ENCODE data around the gene SLX9.

Gene SLX9

DNA sequence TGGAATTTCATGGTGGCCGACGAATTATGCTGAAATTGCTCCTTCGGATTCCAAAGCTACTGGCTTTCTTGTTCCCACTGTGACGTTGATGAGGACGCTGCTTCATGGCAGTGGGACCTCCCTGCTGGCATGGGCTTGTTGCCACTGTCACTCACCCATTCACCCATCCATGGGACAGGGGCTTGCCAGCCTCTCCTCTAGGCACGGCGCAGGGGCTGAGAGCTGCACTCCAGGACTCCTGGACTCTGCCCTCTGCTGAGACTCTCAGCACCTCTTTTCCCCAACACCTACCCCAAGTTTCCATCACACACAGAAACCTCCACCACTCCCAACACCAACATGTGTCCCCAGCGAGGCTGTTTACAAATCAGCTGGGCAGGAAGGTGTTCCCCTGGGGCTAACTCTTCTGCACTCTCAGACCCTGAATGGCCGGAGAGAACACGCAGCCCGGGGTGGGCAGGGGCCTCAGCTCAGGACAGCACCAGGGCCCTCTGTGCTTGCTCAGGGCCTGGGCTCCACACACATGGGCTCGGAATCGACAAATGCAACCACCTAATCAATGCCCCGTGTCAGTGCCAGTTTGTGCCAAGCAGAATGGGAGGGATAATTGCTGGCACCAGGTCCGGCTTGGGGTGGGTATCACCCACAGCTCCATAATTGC is 22.3 kb upstream of the SLX9 start:
- H3K9me2 ChIP-seq (replicated peaks; ENCODE audit: control insufficient read depth, low read length) = no peaks in the 10 kb centered on the region
- no peaks in the 10 kb centered on the region for H3K36me3 ChIP-seq (ENCODE audit: control insufficient read depth, low read length)
- peaks cover 74% of the 10 kb centered on the region for H3K27me3 ChIP-seq (ENCODE audit: control insufficient read depth, low read length)
- no peak for TF ChIP-seq EZH2phosphoT487 (IDR thresholded peaks at IDR 0.05; ENCODE audit: borderline replicate concordance, low read length)
- TF ChIP-seq, protein P1, sequence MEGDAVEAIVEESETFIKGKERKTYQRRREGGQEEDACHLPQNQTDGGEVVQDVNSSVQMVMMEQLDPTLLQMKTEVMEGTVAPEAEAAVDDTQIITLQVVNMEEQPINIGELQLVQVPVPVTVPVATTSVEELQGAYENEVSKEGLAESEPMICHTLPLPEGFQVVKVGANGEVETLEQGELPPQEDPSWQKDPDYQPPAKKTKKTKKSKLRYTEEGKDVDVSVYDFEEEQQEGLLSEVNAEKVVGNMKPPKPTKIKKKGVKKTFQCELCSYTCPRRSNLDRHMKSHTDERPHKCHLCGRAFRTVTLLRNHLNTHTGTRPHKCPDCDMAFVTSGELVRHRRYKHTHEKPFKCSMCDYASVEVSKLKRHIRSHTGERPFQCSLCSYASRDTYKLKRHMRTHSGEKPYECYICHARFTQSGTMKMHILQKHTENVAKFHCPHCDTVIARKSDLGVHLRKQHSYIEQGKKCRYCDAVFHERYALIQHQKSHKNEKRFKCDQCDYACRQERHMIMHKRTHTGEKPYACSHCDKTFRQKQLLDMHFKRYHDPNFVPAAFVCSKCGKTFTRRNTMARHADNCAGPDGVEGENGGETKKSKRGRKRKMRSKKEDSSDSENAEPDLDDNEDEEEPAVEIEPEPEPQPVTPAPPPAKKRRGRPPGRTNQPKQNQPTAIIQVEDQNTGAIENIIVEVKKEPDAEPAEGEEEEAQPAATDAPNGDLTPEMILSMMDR (IDR thresholded peaks at IDR 0.05; ENCODE audit: low read depth, low read length, poor library complexity, severe bottlenecking) = no peak
- no peaks in the 10 kb centered on the region for H4K20me1 ChIP-seq (ENCODE audit: control insufficient read depth, insufficient read depth, low read depth, low read length)
- no peak overlapping the region for H3K4me2 ChIP-seq (ENCODE audit: low read length)
- H3F3A ChIP-seq (ENCODE audit: control insufficient read depth, insufficient read depth) = no peaks in the 10 kb centered on the region; the same call in 1 of the 2 replicates
- H3K79me2 ChIP-seq (ENCODE audit: control insufficient read depth, low read length) = no peaks in the 10 kb centered on the region
- no peak overlapping the region for H3K27ac ChIP-seq (ENCODE audit: low read depth, low read length)
- no peaks in the 10 kb centered on the region for H3K9me3 ChIP-seq (ENCODE audit: control insufficient read depth, insufficient read depth, low read length)
- peaks cover 33% of the 10 kb centered on the region for H3K4me1 ChIP-seq (ENCODE audit: control insufficient read depth, low read length)
- no peak overlapping the region for H3K4me3 ChIP-seq (ENCODE audit: low read length)

- H3K9me2 ChIP-seq (replicated peaks; ENCODE audit: control insufficient read depth, low read length) = no peaks in the 10 kb centered on the region
- no peaks in the 10 kb centered on the region for H3K9me3 ChIP-seq (ENCODE audit: control insufficient read depth, insufficient read depth, low read length)
- no peak overlapping the region for H3K27ac ChIP-seq (ENCODE audit: low read depth, low read length)
- peaks cover 33% of the 10 kb centered on the region for H3K4me1 ChIP-seq (ENCODE audit: control insufficient read depth, low read length)
- H3K36me3 ChIP-seq (ENCODE audit: control insufficient read depth, low read length) = no peaks in the 10 kb centered on the region
- H3K4me3 ChIP-seq (ENCODE audit: low read length) = no peak overlapping the region
- no peak overlapping the region for H3K4me2 ChIP-seq (ENCODE audit: low read length)
- H3K79me2 ChIP-seq (ENCODE audit: control insufficient read depth, low read length) = no peaks in the 10 kb centered on the region
- H4K20me1 ChIP-seq (ENCODE audit: control insufficient read depth, insufficient read depth, low read depth, low read length) = no peaks in the 10 kb centered on the region
- H3F3A ChIP-seq (ENCODE audit: control insufficient read depth, insufficient read depth) = no peaks in the 10 kb centered on the region; the same call in 1 of the 2 replicates
- TF ChIP-seq, protein P1 (IDR thresholded peaks at IDR 0.05; ENCODE audit: low read depth, low read length, poor library complexity, severe bottlenecking) = no peak
- no peak for TF ChIP-seq EZH2phosphoT487 (IDR thresholded peaks at IDR 0.05; ENCODE audit: borderline replicate concordance, low read length)
- peaks cover 79% of the 10 kb centered on the region for H3K27me3 ChIP-seq (ENCODE audit: control insufficient read depth, low read length)
These were observed 21.7 kb upstream of the SLX9 start for GRCh38 chr21:44918107-44918470.

DNA sequence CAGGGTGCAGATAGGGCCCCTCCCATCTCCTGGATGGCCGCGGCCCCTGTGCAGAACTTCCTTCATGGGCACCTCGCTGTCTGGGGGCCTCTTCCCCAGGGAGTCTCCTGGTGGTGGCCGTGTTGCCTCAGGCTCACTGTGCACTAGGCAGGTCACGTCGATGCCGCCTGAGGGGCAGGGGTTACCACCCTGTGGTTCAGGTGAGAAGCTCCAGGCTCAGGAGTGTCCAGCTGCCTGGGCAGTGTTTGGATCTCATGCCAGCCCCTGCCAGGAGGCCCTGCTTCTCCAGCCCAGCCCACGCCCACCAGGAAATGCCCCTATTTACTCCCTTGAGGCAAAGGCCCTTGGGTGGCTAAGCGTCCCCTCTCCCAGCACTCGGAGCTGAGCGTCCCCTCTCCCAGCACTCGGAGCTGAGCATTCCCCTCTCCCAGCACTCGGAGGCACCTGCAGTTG is 21.2 kb upstream of the SLX9 start:
- no peaks in the 10 kb centered on the region for H3K9me2 ChIP-seq (replicated peaks; ENCODE audit: control insufficient read depth, low read length)
- peaks cover 3% of the 10 kb centered on the region; the same call in 1 of the 2 replicates for H3F3A ChIP-seq (ENCODE audit: control insufficient read depth, insufficient read depth)
- peaks cover 81% of the 10 kb centered on the region for H3K27me3 ChIP-seq (ENCODE audit: control insufficient read depth, low read length)
- no peak overlapping the region for H3K27ac ChIP-seq (ENCODE audit: low read depth, low read length)
- H3K36me3 ChIP-seq (ENCODE audit: control insufficient read depth, low read length) = no peaks in the 10 kb centered on the region
- TF ChIP-seq, protein P1 (IDR thresholded peaks at IDR 0.05; ENCODE audit: low read depth, low read length, poor library complexity, severe bottlenecking) = no peak
- no peak for TF ChIP-seq EZH2phosphoT487 (IDR thresholded peaks at IDR 0.05; ENCODE audit: borderline replicate concordance, low read length)
- H4K20me1 ChIP-seq (ENCODE audit: control insufficient read depth, insufficient read depth, low read depth, low read length) = no peaks in the 10 kb centered on the region
- H3K79me2 ChIP-seq (ENCODE audit: control insufficient read depth, low read length) = no peaks in the 10 kb centered on the region
- no peak overlapping the region for H3K4me2 ChIP-seq (ENCODE audit: low read length)
- peaks cover 31% of the 10 kb centered on the region for H3K4me1 ChIP-seq (ENCODE audit: control insufficient read depth, low read length)
- no peaks in the 10 kb centered on the region for H3K9me3 ChIP-seq (ENCODE audit: control insufficient read depth, insufficient read depth, low read length)
- H3K4me3 ChIP-seq (ENCODE audit: low read length) = no peak overlapping the region
